ENCODE measurements around the gene CASP4. TPM values are rescaled to one million over a fixed set of nuclear protein-coding genes. Genes with fewer than 3 reads are reported as not detected.

Gene CASP4
- total RNA-seq, 4 donors from 2014 or later: 74.2 to 191 (median 115) TPM

Other genes with a start within 250 kb of the CASP4 start
- 1 to 10 TPM in 2 of 4 donors, under 1 TPM in 2; 0.66 to 5.1 (median 1.9) TPM for gene CASP12, start 70.1 kb downstream of the CASP4 start, total RNA-seq
- gene CASP5, start 54.6 kb upstream of the CASP4 start, total RNA-seq: 1 to 10 TPM in 1 of 4 donors, not detected in 3; 2.0 TPM
- gene CASP1, start 66.6 kb upstream of the CASP4 start, total RNA-seq: 10 to 100 TPM; 10.4 to 39.9 (median 22.6) TPM
- 10 to 100 TPM in 3 of 4 donors, 1 to 10 TPM in 1; 8.6 to 27.0 (median 13.0) TPM for gene CARD16, start 76.8 kb upstream of the CASP4 start, total RNA-seq
- gene CARD18, start 171.2 kb upstream of the CASP4 start, total RNA-seq: not detected

All from subcutaneous adipose tissue (tissue), 4 donors.